Panc1 (cell line): Measurements from ENCODE around the gene RPP14. TPM values are rescaled to one million over a fixed set of nuclear protein-coding genes. Genes with fewer than 3 reads are reported as not detected.
"Not testable (repeated sequence)": the region's sequence is repeated elsewhere in the genome, so short reads cannot be mapped to it uniquely, and the experiment has no call there.

Experiments used
- ATAC-seq: fragments of 200-7000 bp; cut with Tn5 transposase; 2 replicates; pipeline ENCODE4 v1.9.1; 2020; ENCODE audit warnings: mild to moderate bottlenecking, moderate library complexity
- BruUV-seq: library from RNA; stranded (reverse); fragments of 400-500 nt; replicated peaks from 2 replicates; lab custom pipeline; 2021; lab: Mats Ljungman, UMichigan
- CTCF ChIA-PET: fragments of 300-600 bp; sonication (Branson Sonifier 250); formaldehyde crosslinking; loops from one replicate; lab custom pipeline; 2022; ENCODE audit warnings: antibody characterized with exemption; lab: Charles Lee
- POLR2A ChIA-PET: fragments of 300-600 bp; sonication (Branson Sonifier 250); formaldehyde crosslinking; loops from one replicate; lab custom pipeline; 2022; ENCODE audit warnings: antibody characterized with exemption; lab: Charles Lee
- DNase-seq: peaks from one replicate; pipeline ENCODE4 v3.0.0-alpha.2; 2010; ENCODE audit warnings: low read depth, low spot score
- H3K27ac ChIP-seq: 2 replicates; pipeline ENCODE4 v1.5.1; 2011; ENCODE audit warnings: mild to moderate bottlenecking, low read length, inconsistent platforms
- H3K27me3 ChIP-seq: fragments of 200-500 bp; sonication (Bioruptor generic); 2 replicates; pipeline ENCODE4 v1.6.0; 2014; ENCODE audit warnings: low read length, inconsistent platforms; ENCODE audit not compliant: control insufficient read depth, insufficient read depth
- H3K36me3 ChIP-seq: fragments of 200-500 bp; sonication (Bioruptor generic); 2 replicates; pipeline ENCODE4 v1.5.1; 2014; ENCODE audit warnings: inconsistent platforms, mild to moderate bottlenecking, low read length, moderate library complexity; ENCODE audit not compliant: control insufficient read depth, insufficient read depth
- H3K4me1 ChIP-seq: 2 replicates; pipeline ENCODE4 v1.5.1; 2011; ENCODE audit warnings: inconsistent platforms, mild to moderate bottlenecking, low read length, moderate library complexity; ENCODE audit not compliant: control insufficient read depth, insufficient read depth
- H3K4me3 ChIP-seq, 2 experiments: 2 replicates each; pipeline ENCODE4 v1.5.1; 2011 to 2012; ENCODE audit warnings: low read depth in 2 of 2, low read length in 2 of 2, mild to moderate bottlenecking in 2 of 2, inconsistent platforms in 1 of 2, moderate library complexity in 1 of 2
- H3K9me3 ChIP-seq: fragments of 200-500 bp; sonication (Bioruptor generic); 2 replicates; pipeline ENCODE4 v1.5.1; 2014; ENCODE audit warnings: low read depth, mild to moderate bottlenecking, inconsistent platforms, low read length, moderate library complexity; ENCODE audit not compliant: control insufficient read depth, insufficient read depth
- POLR2AphosphoS5 ChIP-seq: IDR thresholded peaks from 2 replicates; pipeline ENCODE4 v1.6.1; 2012; ENCODE audit warnings: mild to moderate bottlenecking, low read depth, low read length, moderate library complexity
- SIN3A ChIP-seq: IDR thresholded peaks from 2 replicates; pipeline ENCODE4 v1.6.1; 2012; ENCODE audit warnings: low read depth, mild to moderate bottlenecking, low read length, moderate library complexity, borderline replicate concordance; ENCODE audit not compliant: insufficient read depth
- TCF7L2 ChIP-seq: IDR thresholded peaks from 2 replicates; pipeline ENCODE4 v1.6.1; 2011; ENCODE audit warnings: mild to moderate bottlenecking, low read depth, low read length, inconsistent platforms
- in situ Hi-C: cut with HindIII; loops from 2 replicates; pipeline ENCODE4 v1.10.0; 2016; ENCODE audit warnings: low sequenced_read_pairs, low pct_unique_long_range_greater_than_20kb
- intact Hi-C: fragments of 100-400 bp; cut with micrococcal nuclease; formaldehyde crosslinking; loops from one replicate; pipeline ENCODE4 v1.10.0; 2022; ENCODE audit not compliant: unreplicated experiment
- total RNA-seq: library from RNA; stranded (reverse); gene quantifications from one replicate; pipeline ENCODE4 v1.2.1, GENCODE V29; 2021; ENCODE audit not compliant: unreplicated experiment
- TF ChIP-seq, protein P1 (sequence below), 2 experiments: IDR thresholded peaks; 2 replicates each; pipeline ENCODE4 v1.6.1; 2011 to 2012; ENCODE audit warnings: low read depth in 2 of 2, control low read depth in 1 of 2, low read length in 1 of 2, mild to moderate bottlenecking in 1 of 2, moderate library complexity in 1 of 2; ENCODE audit not compliant: insufficient read depth in 1 of 2
- TF ChIP-seq, protein P2 (sequence below): fragments of 450-650 bp; IDR thresholded peaks from 2 replicates; pipeline ENCODE4 v1.5.1; 2017; ENCODE audit warnings: mild to moderate bottlenecking

RPP14 gene
- total RNA-seq, 1 experiment from 2014 or later, result 16.4 TPM

DNA sequence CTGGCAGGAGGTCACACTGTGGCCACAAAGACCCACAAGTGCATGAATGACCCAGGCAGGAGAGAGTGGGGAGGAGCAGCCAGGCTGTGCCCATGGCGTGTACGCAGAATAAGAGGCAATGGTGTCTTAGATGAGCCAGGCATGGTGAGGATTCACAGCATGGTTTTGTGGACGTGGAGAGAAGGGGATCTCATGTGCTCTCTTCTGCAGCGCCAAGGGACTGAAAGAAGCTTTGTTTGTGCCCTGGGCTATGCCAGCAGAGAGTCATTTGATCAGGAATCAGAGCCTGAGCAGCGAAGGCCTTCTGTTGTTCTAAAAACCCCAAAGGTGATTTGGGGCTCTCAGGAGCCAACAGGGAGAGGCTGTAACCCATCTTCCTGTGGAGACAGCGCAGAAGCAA is 18.7 kb upstream of the RPP14 start:
- Histone ChIP-seq H3K27me3 (no peaks in the 10 kb centered on the region), H3K4me1 (no peaks in the 10 kb centered on the region), H3K36me3 (no peaks in the 10 kb centered on the region), H3K4me3 (no peak overlapping the region), H3K9me3 (no peaks in the 10 kb centered on the region), H3K27ac (no peak overlapping the region)
- TF ChIP-seq SIN3A (no peak), POLR2AphosphoS5 (no peak), TCF7L2 (no peak)
- TF ChIP-seq, protein P1, sequence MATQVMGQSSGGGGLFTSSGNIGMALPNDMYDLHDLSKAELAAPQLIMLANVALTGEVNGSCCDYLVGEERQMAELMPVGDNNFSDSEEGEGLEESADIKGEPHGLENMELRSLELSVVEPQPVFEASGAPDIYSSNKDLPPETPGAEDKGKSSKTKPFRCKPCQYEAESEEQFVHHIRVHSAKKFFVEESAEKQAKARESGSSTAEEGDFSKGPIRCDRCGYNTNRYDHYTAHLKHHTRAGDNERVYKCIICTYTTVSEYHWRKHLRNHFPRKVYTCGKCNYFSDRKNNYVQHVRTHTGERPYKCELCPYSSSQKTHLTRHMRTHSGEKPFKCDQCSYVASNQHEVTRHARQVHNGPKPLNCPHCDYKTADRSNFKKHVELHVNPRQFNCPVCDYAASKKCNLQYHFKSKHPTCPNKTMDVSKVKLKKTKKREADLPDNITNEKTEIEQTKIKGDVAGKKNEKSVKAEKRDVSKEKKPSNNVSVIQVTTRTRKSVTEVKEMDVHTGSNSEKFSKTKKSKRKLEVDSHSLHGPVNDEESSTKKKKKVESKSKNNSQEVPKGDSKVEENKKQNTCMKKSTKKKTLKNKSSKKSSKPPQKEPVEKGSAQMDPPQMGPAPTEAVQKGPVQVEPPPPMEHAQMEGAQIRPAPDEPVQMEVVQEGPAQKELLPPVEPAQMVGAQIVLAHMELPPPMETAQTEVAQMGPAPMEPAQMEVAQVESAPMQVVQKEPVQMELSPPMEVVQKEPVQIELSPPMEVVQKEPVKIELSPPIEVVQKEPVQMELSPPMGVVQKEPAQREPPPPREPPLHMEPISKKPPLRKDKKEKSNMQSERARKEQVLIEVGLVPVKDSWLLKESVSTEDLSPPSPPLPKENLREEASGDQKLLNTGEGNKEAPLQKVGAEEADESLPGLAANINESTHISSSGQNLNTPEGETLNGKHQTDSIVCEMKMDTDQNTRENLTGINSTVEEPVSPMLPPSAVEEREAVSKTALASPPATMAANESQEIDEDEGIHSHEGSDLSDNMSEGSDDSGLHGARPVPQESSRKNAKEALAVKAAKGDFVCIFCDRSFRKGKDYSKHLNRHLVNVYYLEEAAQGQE (IDR thresholded peaks at IDR 0.05; ENCODE audit: insufficient read depth in 1 of 2, low read depth in 2 of 2, low read length in 1 of 2), result no peak
- TF ChIP-seq, protein P2, sequence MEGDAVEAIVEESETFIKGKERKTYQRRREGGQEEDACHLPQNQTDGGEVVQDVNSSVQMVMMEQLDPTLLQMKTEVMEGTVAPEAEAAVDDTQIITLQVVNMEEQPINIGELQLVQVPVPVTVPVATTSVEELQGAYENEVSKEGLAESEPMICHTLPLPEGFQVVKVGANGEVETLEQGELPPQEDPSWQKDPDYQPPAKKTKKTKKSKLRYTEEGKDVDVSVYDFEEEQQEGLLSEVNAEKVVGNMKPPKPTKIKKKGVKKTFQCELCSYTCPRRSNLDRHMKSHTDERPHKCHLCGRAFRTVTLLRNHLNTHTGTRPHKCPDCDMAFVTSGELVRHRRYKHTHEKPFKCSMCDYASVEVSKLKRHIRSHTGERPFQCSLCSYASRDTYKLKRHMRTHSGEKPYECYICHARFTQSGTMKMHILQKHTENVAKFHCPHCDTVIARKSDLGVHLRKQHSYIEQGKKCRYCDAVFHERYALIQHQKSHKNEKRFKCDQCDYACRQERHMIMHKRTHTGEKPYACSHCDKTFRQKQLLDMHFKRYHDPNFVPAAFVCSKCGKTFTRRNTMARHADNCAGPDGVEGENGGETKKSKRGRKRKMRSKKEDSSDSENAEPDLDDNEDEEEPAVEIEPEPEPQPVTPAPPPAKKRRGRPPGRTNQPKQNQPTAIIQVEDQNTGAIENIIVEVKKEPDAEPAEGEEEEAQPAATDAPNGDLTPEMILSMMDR, result no peak
- in situ Hi-C loops, result no loop called here
- no TSS peak for BruUV-seq
- ChIA-PET CTCF (no interaction called here), POLR2A (no interaction called here)
- DNase-seq (no peak), ATAC-seq (no peak)
- intact Hi-C loops, result no loop called here

DNA sequence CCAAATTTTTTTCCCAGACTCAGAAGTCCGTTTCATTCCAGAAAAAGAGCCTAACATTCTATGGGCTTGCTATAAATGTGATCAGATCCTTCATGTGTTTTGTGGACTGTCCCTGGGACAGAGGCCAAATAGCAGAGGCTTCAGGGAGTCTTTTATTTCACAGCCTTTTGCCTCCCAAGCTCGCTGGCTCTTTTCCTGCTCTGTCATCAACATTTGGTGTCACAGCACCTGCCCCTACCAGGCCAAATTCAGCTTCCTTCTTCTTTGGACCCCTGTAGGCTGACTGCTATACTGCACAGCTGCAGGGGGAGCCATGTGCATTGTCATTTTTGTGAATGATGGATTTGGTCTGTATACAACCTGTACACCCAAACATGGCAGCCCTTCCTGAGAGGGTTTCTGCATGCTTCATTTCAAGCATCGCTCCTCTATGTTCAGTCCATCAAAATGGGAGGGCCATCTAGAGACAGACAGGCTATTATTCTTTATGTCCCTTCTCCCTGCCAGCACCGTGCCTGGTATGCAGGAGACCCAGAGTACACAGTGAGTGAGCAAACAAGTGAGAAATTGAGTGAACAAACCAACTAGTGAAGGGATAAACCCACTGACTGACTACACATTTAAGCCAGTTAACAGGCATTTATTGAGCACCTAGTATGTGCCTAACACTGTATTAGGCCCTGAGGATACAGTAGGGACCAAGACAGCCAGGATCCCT is 17.9 kb upstream of the RPP14 start:
- in situ Hi-C loops (no loop called here), intact Hi-C loops (no loop called here)
- Histone ChIP-seq H3K4me3 (no peak overlapping the region), H3K9me3 (no peaks in the 10 kb centered on the region), H3K27me3 (no peaks in the 10 kb centered on the region), H3K4me1 (no peaks in the 10 kb centered on the region), H3K36me3 (no peaks in the 10 kb centered on the region), H3K27ac (no peak overlapping the region)
- DNase-seq (no peak), ATAC-seq (no peak)
- ChIA-PET CTCF (no interaction called here), POLR2A (no interaction called here)
- no TSS peak for BruUV-seq
- TF ChIP-seq, protein P1 (IDR thresholded peaks at IDR 0.05; ENCODE audit: insufficient read depth in 1 of 2, low read depth in 2 of 2, low read length in 1 of 2), result no peak
- no peak for TF ChIP-seq POLR2AphosphoS5

DNA sequence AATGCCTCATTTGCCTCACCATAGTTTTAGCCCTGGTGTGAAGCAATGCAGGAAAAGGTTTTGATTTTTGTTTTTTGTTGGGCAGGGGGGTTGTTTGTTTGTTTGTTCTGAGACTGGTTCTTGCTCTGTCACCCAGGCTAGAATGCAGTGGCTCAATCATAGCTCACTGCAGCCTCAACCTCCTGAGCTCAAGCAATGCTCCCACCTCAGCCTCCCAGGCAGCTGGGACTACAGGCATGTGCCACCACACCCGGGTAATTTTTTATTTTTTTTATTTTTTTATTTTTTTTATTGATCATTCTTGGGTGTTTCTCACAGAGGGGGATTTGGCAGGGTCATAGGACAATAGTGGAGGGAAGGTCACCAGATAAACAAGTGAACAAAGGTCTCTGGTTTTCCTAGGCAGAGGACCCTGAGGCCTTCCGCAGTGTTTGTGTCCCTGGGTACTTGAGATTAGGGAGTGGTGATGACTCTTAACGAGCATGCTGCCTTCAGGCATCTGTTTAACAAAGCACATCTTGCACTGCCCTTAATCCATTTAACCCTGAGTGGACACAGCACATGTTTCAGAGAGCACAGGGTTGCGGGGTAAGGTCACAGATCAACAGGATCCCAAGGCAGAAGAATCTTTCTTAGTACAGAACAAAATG is 17.0 kb upstream of the RPP14 start:
- H3K27ac ChIP-seq, intact Hi-C loops, ATAC-seq, in situ Hi-C loops, H3K9me3 ChIP-seq, BruUV-seq, H3K36me3 ChIP-seq, H3K4me3 ChIP-seq, CTCF ChIA-PET, POLR2A ChIA-PET, H3K4me1 ChIP-seq, DNase-seq, H3K27me3 ChIP-seq: not testable (repeated sequence)

DNA sequence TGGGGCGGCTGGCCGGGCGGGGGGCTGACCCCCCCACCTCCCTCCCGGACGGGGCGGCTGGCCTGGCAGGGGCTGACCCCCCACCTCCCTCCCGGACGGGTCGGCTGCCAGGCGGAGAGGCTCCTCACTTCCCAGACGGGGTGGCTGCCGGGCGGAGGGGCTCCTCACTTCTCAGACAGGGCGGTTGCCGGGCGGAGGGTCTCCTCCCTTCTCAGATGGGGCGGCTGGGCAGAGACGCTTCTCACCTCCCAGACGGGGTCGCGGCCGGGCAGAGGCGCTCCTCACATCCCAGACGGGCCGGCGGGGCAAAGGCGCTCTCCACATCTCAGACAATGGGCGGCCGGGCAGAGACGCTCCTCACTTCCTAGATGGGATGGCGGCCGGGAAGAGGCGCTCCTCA is 15.6 kb upstream of the RPP14 start:
- H3K36me3 ChIP-seq, H3K9me3 ChIP-seq, in situ Hi-C loops, H3K4me1 ChIP-seq, DNase-seq, ATAC-seq, H3K27ac ChIP-seq, POLR2A ChIA-PET, intact Hi-C loops, BruUV-seq, H3K4me3 ChIP-seq, CTCF ChIA-PET, H3K27me3 ChIP-seq: not testable (repeated sequence)
